NOMO-1 (cell line): ENCODE measurements around the gene HCN4.

Experiments used
- DNase-seq, 2 experiments: peaks; one replicate each; lab custom pipeline; 2025; ENCODE audit not compliant: unreplicated experiment in 2 of 2; lab: John Stamatoyannopoulos, UW

The HCN4 gene

DNA sequence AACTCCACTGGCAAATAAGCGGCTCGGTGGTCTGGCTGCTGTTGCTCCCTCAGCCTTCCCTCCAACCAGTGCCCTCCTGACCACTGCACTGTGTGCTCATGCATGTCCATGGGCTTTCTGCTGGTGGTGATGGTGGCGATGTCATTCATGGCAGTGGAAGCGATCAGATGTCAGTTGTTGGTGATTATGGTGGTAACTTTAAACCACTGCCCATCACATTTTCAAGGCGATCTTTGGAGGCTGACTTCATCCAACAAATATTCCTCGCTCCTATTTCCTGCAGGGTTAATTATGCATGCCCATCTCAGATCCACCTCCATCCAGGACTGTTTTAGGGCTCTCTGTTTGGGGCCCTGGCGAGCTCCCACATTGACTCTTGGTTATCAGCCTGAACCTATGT lies 13.4 kb upstream of the HCN4 start:
- DNase-seq = no peak

DNA sequence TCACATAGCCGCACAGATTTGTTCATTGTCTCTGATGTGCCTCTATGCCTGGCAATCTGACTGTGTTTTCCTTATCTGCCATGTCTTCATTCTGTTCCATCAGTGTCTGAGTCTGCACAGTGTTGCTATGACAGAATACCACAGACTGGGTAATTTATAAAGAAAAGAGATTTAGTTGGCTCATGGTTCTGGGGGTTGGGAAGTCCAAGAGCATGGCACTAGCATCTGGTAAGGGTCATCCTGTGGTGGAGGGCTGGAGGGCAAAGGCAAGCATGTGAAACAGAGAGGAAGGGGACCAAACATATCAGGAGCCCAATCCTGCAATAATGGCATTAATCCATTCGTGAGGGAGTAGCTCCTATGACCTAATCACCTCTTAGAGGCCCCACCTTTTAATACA lies 11.9 kb upstream of the HCN4 start:
- no peak for DNase-seq

DNA sequence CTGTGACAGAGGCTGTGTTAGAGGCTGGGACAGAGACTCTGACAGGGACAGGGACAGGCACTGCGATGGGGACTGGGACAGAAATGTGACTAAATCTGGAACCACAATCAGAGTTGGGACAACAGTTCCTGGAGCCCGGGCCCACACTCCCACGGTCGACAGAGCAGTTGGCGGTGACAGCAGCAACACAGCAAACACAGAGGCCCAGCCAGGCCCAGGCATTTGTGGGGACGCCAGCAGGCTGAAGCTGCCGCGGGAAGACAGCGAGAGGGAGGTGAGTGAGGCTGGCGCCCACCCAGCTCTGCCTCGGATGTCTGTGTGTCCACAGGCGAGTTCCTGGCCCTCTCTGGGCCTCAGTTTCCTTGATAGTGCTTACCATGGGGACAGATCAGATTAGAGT lies 9.3 kb upstream of the HCN4 start:
- no peak for DNase-seq

DNA sequence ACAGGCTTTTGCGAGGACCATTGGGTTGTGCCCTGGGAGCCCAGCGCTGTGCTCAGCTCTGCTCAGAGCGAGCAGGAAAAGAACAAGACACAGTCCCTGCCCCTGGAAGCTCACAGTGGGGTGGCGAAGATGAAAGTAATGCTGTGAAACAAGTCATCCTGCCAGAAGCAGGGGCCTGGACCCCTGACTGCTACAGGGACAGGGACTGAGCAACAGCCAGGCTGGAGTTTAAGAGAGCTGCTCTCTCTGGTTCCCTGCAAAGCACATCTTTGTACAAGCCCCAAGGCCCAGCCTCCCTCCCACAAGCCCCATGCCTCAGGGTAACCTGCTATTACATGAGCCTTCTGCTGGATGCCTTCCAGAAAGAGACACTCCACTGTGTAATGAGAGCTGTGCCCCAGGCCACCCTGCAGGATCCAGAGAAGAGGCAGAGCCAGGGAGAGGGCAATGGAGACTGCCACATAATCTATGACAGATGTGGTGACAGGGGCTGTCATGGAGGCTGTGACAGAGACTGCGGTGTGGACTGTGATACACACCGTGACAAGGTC lies 7.1 kb upstream of the HCN4 start:
- no peak for DNase-seq

DNA sequence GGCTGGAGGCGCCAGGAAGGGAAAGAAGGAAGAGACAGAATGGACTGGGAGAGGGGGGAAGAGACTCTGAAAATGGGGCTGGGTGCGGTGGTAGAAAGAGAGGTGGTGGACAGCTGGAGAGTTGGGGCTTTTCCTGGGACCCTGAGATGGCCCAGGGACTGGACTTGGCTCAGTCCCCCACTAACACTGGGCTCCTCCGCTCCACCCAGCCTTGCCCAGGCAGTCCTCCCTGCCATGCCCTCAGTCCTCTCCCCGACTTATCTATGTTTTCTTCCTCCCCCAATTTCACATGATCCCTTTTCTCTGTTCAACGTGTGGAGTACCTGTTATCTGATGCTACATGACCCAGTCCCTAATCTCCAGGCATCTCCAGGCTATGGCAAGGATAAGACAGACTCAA lies 6.3 kb upstream of the HCN4 start:
- no peak for DNase-seq

DNA sequence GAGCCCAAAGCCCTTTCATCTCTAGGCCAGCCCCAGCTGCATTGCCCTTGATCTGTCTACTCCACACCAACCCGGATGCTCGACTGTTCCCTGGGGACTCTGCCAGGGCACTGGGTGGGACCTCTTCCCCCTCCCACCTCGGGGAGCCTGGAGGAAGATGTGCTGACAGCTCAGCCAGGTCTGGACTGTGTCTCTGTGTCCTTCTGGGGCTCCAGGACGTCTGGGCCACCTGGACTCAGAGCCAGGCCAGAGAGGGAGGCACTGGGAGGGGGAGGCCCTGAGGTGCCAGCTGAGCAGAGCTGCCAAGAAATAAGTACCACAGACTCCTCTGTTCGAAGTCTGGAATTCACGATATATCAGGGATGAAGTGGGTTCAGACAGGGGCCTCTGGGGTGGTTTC lies 5.8 kb upstream of the HCN4 start:
- DNase-seq = no peak

DNA sequence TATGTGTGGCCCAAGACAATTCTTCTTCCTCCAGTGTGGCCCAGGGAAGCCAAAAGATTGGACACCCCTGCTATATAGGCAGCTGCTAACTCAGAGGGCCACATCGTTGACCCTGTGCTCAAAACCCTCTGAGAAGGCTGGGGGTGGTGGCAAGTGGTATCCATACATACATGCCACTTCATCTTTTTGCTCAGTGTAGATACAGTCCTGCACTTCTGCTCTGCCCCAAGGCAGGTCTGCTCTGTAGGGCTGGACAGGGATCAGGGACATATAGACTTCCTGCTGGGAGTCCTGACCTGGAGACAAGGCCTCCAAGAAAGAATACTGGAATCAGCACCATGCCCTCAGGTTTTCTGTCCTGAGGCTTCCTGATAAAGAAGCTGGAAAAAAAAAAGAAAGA lies 4.5 kb upstream of the HCN4 start:
- DNase-seq = no peak

DNA sequence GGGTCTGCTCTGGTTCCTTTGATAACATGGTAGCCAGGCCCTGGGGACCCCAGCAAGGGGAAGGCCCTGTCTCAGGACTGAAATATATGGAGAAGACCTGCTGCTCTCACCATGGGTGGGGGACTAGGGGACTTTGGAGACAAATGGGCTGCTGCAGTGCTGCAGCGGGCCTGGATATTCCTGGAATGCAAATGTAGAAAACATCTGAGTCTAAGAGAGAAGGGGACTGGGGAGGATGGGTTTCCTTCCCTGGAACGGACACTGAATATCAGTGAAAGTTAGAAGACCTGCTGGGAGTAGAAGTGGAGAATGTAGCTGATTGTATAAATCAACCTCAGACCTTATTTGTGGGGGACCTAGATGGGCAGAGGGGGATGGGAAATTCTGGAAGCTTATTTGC lies 3.1 kb upstream of the HCN4 start:
- no peak for DNase-seq

DNA sequence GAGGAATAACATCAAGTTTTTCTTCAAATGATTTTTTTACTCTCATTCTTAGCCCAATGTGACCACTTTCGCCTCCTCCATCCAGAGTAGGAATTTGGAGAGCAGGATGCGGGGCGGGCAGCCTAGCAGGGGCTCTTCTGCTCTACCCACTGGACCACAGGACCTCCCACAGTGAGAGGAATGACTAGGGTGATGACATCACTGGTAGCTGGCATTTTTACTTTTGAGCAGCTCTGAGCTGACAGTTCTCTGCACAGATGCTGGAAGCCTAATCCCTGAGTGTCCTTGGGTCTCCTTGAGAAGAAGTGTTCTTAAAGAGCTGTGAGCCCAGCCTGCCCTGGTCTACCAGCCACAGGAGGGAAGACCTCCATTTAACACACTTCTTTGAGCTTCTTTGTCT lies 1.4 kb upstream of the HCN4 start:
- no peak for DNase-seq

DNA sequence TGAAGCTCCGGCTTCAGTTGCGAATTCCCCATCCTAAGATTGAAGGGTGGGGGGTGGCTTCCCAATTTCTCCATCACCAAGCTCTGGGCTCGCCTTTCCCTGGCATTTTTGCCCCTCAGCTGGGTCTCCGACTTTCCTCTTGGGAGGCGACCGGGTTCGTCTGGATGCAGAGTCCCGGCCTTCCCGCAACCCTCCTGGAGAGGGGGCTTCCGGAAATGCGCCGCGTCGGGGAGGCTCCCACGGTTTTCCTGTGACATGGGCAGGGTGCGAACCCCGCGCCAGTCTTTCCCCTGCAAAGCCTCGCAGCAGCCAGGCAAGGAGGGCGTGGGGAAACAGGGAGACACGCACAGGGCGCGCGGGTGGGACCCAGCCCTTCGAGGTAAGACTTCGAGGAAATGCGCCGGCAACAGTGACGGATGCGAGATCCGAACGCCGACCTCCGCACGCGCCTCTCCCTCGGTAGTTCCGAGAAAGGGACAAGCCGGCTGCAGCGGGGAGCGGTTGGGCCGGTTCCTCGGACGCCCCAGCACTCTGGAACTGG lies 466 bp upstream of the HCN4 start:
- no peak for DNase-seq

DNA sequence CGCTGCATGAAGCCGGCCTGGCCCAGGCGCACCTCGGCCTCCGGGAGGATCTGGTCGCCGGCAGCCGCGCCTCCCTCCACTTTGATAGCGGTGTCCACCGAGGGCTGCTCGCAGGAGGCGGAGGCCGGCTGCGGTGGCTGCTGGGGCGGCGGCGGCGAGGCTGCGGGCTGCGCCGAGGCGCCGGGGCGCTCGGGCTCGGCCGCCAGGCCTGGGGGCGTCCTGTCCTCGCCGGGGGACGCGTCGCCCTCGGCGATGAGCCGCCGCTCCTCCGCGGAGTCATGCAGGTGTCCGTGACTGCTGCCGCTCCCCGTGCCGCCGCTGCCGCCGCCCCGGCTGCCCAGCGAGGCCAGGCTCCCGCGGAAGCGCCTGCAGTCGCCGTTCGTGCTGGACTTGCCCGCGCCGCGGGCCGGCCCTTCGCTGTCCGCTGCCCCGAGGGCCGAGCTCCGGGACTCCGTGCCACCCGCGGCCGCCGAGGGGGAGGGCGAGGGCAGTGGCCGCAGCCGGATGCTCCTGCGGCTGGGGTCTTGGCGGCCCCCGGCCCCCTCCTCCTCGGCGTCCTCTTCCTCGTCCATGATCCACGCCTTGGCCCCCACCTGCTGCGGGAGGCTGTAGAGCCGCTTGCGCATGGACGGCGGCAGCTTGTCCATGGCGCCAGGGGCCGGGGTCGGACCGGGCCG lies 996 bp downstream of the HCN4 start:
- DNase-seq = no peak

DNA sequence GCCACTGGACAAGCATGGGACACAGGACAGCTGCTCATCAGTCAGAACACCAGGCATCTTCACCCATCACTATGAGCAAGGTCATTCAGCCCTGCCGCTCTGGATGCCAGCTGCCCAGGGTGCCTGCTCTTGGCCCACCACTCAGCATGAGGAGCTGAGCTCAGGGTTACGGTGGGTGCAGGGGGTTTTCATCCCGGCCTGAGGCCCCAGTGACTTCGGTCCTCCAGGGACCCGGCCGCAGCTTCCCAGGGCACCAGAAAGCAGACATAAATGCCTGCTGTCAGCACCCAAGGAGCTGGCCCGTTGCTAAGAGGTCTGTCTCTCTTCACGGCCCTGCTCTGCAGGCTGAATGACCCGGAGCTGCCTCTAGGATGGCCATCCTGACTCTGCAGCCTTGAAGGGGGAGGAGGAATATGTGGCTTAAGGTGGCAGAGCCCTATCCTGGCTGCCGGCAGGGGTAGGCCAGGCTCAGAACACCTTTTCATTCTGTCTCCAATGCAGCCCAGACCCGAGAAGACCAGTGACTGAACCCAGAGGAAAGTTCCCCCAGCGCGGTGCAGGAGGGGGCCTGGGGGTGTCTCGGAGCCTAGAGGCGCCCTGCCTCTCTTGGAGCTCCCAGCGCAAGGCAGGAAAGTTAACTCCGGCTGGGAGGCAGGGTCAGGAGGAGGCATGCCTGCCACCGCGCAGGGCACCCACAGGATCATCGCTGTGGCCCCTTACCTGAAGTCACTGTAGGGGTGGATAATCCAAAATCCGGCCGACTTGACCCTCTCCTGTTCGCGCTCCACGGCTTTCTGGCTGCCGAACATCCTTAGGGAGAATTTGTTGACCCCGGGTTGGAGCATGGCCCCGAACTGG lies 1.8 kb downstream of the HCN4 start:
- DNase-seq = no peak

DNA sequence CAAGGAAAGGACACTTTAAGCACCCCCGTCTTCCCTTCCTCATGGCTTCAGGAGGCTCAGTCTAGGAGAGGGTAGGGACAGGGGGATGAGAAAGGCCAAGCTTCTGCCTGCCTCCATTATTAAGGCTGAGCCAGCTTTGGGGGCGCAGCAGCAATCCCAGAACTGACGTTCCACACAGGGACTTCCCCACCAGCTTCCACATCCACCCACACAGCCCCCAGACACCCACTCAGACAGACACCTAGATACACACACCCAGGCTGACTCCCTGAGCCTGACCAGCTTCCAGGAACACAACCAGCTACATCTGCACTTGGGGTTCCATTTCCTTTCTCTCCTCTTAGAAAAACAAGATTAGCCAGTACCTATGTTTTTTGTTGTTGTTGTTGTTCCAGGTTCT lies 4.7 kb downstream of the HCN4 start:
- no peak for DNase-seq

DNA sequence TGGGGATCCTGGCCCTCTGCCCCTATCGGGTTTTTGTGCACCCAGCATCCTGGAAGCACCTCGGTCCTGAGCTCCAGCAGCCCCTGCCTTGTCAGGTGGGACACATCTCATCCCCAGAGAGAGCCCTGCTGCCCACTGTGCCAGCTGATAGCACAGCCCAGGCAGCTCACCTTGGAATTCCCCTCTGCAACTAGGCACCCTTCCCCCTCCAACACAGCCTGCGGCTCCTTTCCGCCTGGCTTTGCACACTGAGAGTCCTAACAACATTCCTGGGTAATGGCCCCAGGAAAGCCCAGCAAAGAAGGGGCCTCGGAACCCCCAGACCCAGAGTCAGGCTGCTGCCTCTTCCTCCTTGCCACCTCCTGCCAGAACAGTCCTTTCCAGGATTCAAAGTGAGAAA lies 5.9 kb downstream of the HCN4 start:
- no peak for DNase-seq

DNA sequence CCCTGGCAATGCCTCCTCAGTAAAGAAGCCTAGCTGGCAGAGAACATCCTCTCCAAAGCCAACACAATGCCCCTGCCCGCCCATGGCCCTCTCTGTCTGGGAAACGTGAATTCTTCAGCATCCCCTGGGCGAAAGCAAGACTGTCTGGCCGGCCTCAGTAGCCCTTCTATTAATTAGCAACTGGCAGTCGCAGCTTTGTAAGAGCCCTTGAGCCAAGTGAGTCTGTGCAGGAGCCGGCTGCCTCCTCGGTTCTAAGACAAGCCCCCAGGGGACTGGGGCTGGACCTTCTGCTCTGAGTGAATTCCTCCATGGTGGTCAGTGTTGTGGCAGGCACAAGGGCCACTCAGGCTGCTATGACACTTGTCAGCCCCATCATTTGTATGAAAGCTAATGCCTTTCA lies 7.4 kb downstream of the HCN4 start:
- no peak for DNase-seq

DNA sequence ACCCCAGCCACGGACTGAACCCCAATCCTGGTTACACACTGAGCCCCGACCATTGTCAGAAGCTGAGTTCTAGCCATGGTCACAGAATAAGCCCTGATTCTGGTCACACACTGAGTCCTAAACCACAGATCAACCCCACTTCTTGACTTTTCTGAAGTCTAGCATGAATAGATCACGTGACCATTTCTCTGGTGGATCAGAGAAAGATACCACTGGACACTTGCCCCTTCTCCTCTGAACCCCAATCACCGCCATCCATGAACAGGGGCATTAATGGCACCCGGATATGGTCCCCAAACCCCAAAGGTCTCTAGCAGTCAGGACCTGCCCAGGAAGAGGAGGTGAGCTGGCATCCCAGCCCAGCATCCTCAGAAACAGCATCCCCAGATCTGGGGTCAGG lies 9.1 kb downstream of the HCN4 start:
- DNase-seq = no peak

DNA sequence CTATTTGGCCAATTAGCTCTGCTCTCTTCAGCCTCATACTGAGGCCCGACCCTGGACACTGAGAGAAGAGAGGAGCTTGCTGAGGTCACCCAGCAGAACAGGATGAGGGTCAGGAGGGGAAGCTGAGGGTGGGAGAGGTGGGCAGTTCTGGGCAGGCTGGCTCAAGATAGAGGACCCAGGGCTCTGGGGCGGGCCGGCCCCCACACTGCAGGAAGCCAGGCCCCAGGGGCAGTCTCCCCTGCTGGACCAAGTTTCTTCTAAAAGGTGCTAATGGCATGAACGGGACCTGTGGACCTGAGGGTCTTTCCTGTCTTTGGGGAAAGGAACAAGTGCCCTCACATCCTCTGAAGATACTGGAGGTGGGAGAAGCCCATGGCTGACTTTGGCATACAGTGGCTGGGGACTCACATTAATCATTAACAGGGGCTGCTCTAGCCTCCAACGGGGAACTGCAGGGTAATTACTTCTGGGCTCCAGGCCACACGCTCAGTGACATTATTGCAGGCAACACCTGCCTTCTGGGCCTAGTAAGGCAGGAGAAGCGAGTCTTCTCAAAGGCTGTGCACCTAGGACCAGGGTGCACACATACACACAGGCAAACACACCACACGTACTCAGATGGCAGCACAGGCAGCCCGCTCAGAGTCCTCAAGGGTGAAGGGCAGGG lies 10.6 kb downstream of the HCN4 start:
- DNase-seq = no peak

DNA sequence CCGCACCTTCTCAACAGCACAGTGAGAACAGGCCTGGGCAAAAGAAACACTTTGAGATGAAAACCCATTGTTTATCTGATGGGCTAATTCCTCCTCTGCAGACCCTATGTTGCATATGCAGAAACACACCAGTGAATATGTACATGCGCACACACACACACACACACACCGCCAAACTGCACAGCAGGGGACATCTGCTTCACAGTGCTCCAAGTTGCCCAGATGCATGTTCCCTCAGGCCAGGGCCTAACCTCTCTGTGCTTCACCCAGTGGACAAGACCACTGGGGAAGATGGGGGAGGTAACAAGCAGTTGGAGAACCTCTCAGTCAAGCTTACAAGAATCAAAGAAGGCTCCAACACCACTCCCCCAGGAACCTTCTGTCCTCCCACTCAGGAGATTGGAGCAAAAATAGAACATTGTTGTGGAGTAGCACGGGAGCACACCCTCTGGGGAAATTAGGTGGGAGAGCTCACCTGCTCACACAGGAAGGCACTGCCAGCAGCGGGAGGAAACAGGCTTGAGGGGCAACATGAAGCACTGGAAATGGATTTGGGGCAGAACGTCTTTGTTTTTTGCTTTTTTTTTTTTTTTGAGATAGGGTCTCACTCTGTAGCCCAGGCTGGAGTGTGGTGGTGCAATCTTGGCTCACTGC lies 13.0 kb downstream of the HCN4 start:
- no peak for DNase-seq

DNA sequence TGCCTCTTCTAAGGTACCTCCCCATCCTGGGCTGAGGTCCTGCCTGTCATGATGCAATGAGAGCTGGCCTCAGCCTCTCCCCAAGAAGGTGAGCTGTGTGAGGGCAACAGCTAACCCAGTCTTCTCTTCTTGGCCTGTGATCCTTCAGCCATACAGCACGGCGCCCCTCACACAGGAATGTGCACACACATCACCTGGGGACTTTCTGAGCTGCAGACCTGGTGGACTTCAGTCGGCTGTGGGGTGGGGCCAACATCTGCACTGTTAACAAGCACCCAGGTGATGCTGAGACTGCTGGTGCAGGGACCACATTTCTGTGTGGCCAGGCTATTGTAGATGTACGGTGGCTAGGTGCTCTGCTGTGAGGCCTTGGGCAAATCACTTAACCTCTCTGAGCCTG lies 14.5 kb downstream of the HCN4 start:
- no peak for DNase-seq

DNA sequence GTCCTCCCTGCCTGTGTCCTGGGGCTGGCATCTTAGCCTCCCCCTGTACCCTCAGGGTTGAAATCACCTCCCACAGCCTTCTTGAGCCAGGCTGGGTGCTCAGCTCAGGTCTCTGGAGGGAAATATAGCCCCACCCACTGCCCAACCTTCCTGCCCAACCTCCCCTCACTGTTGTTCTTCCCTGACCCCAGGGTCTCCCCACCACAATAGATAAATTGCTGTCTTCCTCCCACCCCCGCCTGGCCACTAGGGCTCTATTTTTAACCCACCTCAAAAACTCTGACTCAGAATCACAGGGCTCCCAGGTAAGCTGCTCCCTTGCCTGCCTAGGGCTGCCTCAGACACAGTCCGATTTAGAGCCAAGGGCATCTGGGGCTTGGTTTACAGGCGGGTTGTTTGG lies 15.0 kb downstream of the HCN4 start:
- no peak for DNase-seq

DNA sequence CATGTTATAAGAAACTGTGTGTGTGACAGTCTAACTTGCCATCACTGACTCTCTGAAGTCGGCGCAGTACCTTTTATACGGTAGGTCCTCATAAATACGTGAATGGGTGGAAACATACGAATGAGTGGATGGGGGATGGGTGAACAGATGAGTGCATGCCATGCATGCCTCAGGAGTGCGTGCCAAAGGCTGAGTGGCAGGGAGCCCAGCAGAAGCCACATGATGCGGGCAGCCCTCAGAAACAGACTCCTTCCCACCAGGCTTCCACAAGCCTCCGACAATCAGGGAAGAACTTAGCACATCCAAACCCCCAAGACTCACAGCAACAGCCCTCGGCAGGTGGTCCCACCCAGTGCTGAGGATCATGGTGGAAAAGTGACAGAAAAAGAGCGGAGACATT lies 16.7 kb downstream of the HCN4 start:
- DNase-seq = no peak
